HS-27A (cell line): Measurements from ENCODE around the gene VWA5B2.

Experiments
- DNase-seq: peaks from one replicate; pipeline ENCODE4 v3.0.0-alpha.2; 2012; ENCODE audit warnings: low read depth, missing footprints

Gene VWA5B2

GRCh38 chr3:184275961-184276910 lies 46.9 kb downstream of the VWA5B2 start, which contains the start of gene ECE2:
ECE2 (plus strand) TSS chr3:184276022; CDS start chr3:184276154, 132 bp downstream.
- no peak for DNase-seq

GRCh38 chr3:184277366-184277765 lies 48.0 kb downstream of the VWA5B2 start:
- DNase-seq = no peak

- no peak for DNase-seq
Measured at GRCh38 chr3:184282941-184283340, 53.6 kb downstream of the VWA5B2 start.

- DNase-seq = no peak
Measured at GRCh38 chr3:184283681-184284080, 54.3 kb downstream of the VWA5B2 start.

- DNase-seq = peak; percentile 27
Measured at GRCh38 chr3:184284696-184285095, 55.3 kb downstream of the VWA5B2 start.

GRCh38 chr3:184289426-184289938 lies 60.1 kb downstream of the VWA5B2 start:
- DNase-seq = no peak

- no peak for DNase-seq
Measured at GRCh38 chr3:184290331-184290730, 60.9 kb downstream of the VWA5B2 start.

GRCh38 chr3:184291044-184291737 lies 61.8 kb downstream of the VWA5B2 start:
- no peak for DNase-seq
